A549 (cell line): ENCODE results near the gene PIGS. TPM values are rescaled to one million over a fixed set of nuclear protein-coding genes. Genes with fewer than 3 reads are reported as not detected.

ENCODE experiments used
- ATAC-seq, 2 experiments: fragments of 200-7000 bp in 1 of 2; fragments of >200 bp in 1 of 2; cut with Nextera tagmentation in 1 of 2; cut with Tn5 transposase in 1 of 2; 3 replicates each; pipeline versions ENCODE4 v1.8.0 to v1.9.1; 2018 to 2020; ENCODE audit warnings: mild to moderate bottlenecking in 1 of 2, moderate library complexity in 1 of 2
- CTCF ChIA-PET: fragments of 300-600 bp; sonication (Branson Sonifier 250); formaldehyde crosslinking; extraction: SDS; loops from one replicate; lab custom pipeline; 2021; ENCODE audit warnings: antibody characterized with exemption, inconsistent platforms; lab: Yijun Ruan, JAX
- POLR2A ChIA-PET: fragments of 350-600 bp; formaldehyde crosslinking; extraction: SDS; loops from one replicate; lab custom pipeline; 2021; ENCODE audit warnings: antibody characterized with exemption, inconsistent platforms; lab: Yijun Ruan, JAX
- DNase-seq, 2 experiments: peaks; one replicate each; pipeline versions ENCODE4 v3.0.0 to v3.0.0-alpha.2; 2011 to 2016; ENCODE audit warnings: low read depth in 1 of 2, low spot score in 1 of 2
- FAIRE-seq: peaks from 2 replicates; lab custom pipeline; 2011; peaks lifted over from hg19 to GRCh38; lab: Jason Lieb, UNC
- H3K27ac ChIP-seq, 2 experiments: fragments of >200 bp; sonication (Bioruptor Twin); formaldehyde crosslinking; 3 replicates each; pipeline ENCODE4 v1.5.1; 2016 to 2017
- H3K4me1 ChIP-seq: fragments of >200 bp; sonication (Bioruptor Twin); formaldehyde crosslinking; 3 replicates; pipeline ENCODE4 v1.6.1; 2016
- H3K4me2 ChIP-seq: fragments of >200 bp; sonication (Bioruptor Twin); formaldehyde crosslinking; 3 replicates; pipeline ENCODE4 v1.6.1; 2016
- H3K4me3 ChIP-seq: fragments of >200 bp; sonication (Bioruptor Twin); formaldehyde crosslinking; 3 replicates; pipeline ENCODE4 v1.5.1; 2016
- H3K9me3 ChIP-seq: fragments of >200 bp; sonication (Bioruptor Twin); formaldehyde crosslinking; 3 replicates; pipeline ENCODE4 v1.6.1; 2016
- ATOH8 ChIP-seq: fragments of 250-450 bp; sonication (Bioruptor Pico); IDR thresholded peaks from 2 replicates; pipeline ENCODE4 v1.5.0; 2020; ENCODE audit warnings: low read depth, mild to moderate bottlenecking, moderate library complexity
- CEBPB ChIP-seq, 2 experiments: fragments of >200 bp in 1 of 2; sonication (Bioruptor Twin) in 1 of 2; formaldehyde crosslinking in 1 of 2; IDR thresholded peaks; 2 replicates each; pipeline ENCODE4 v1.6.1; 2012 to 2016
- CHD2 ChIP-seq: fragments of 150-350 bp; IDR thresholded peaks from 2 replicates; pipeline ENCODE4 v1.6.1; 2014; ENCODE audit warnings: low read length; ENCODE audit not compliant: partially characterized antibody
- CHD4 ChIP-seq: fragments of 200-600 bp; sonication (generic); IDR thresholded peaks from 2 replicates; pipeline ENCODE4 v1.6.1; 2016; ENCODE audit warnings: antibody characterized with exemption, mild to moderate bottlenecking, borderline replicate concordance
- EHMT2 ChIP-seq: fragments of 200-600 bp; sonication (generic); IDR thresholded peaks from 2 replicates; pipeline ENCODE4 v1.6.1; 2016; ENCODE audit warnings: antibody characterized with exemption, low read depth, mild to moderate bottlenecking, moderate library complexity
- ESRRA ChIP-seq: fragments of 150-350 bp; IDR thresholded peaks from 2 replicates; pipeline ENCODE4 v1.6.1; 2014; ENCODE audit warnings: mild to moderate bottlenecking, low read length, borderline replicate concordance
- FOXS1 ChIP-seq: fragments of 250-450 bp; sonication (Bioruptor Pico); IDR thresholded peaks from 2 replicates; pipeline ENCODE4 v1.5.0; 2020; ENCODE audit warnings: mild to moderate bottlenecking, moderate library complexity
- GATA3 ChIP-seq: IDR thresholded peaks from 2 replicates; pipeline ENCODE4 v1.6.1; 2012; ENCODE audit warnings: borderline replicate concordance
- HDAC2 ChIP-seq: fragments of 200-600 bp; sonication (generic); IDR thresholded peaks from 2 replicates; pipeline ENCODE4 v1.6.1; 2016
- JUN ChIP-seq, 2 experiments: fragments of >200 bp; sonication (Bioruptor Twin); formaldehyde crosslinking; IDR thresholded peaks; 2 replicates in 1 of 2; 3 replicates in 1 of 2; pipeline ENCODE4 v1.6.1; 2016 to 2017
- KDM1A ChIP-seq: fragments of 200-600 bp; sonication (generic); IDR thresholded peaks from 2 replicates; pipeline ENCODE4 v1.6.1; 2016; ENCODE audit warnings: low read depth, mild to moderate bottlenecking
- KDM5A ChIP-seq: fragments of 200-600 bp; sonication (generic); IDR thresholded peaks from 2 replicates; pipeline ENCODE4 v1.6.1; 2016; ENCODE audit warnings: antibody characterized with exemption, mild to moderate bottlenecking
- MAFK ChIP-seq: fragments of 450-650 bp; IDR thresholded peaks from 2 replicates; pipeline ENCODE4 v1.6.1; 2014; ENCODE audit not compliant: partially characterized antibody
- NPAS2 ChIP-seq: fragments of 250-450 bp; sonication (Bioruptor Pico); IDR thresholded peaks from 2 replicates; pipeline ENCODE4 v1.8.0; 2022; ENCODE audit warnings: mild to moderate bottlenecking, moderate library complexity, borderline replicate concordance
- POLR2A ChIP-seq: IDR thresholded peaks from 2 replicates; pipeline ENCODE4 v1.6.1; 2012; ENCODE audit warnings: mild to moderate bottlenecking, low read length
- RNF2 ChIP-seq: fragments of 200-600 bp; sonication (generic); IDR thresholded peaks from 2 replicates; pipeline ENCODE4 v1.6.1; 2016; ENCODE audit warnings: low read depth, mild to moderate bottlenecking, antibody characterized with exemption, moderate library complexity, borderline replicate concordance
- ZFP36 ChIP-seq: fragments of 450-650 bp; IDR thresholded peaks from 2 replicates; pipeline ENCODE4 v1.6.1; 2014; ENCODE audit warnings: borderline replicate concordance; ENCODE audit not compliant: partially characterized antibody
- ZNF302 ChIP-seq: fragments of 250-450 bp; sonication (Bioruptor Pico); IDR thresholded peaks from 2 replicates; pipeline ENCODE4 v1.9.0; 2021; ENCODE audit warnings: inconsistent platforms, mild to moderate bottlenecking, moderate library complexity
- WGBS: methylation state at CpG from one replicate; pipeline ENCODE4 v1.1.6; 2017; ENCODE audit errors: missing lambda C conversion rate; 5-methylcytosine and 5-hydroxymethylcytosine counted together
- polyA plus RNA-seq, 4 experiments: library from polyadenylated mRNA; depleted of rRNA in 3 of 4; stranded (reverse); fragments of >200 nt; fragmentation: RNase III in 1 of 4; extraction: RNeasy Plus Mini Kit Qiagen cat#74134 plus additional on column Dnase treatment in 1 of 4; gene quantifications; 2 replicates in 3 of 4; 3 replicates in 1 of 4; pipeline ENCODE4 v1.2.3, GENCODE V29; 2011 to 2017
- TF ChIP-seq, protein P1 (sequence below): fragments of 150-350 bp; IDR thresholded peaks from 2 replicates; pipeline ENCODE4 v1.6.1; 2014; ENCODE audit warnings: low read depth, mild to moderate bottlenecking, low read length

The PIGS gene
- polyA plus RNA-seq, 2 of the 4 experiments (the other 2 are of a cell fraction), result 50.0 to 53.2 TPM

- POLR2A ChIA-PET, result no interaction called here
- no peak for FAIRE-seq
Observed at GRCh38 chr17:28530926-28531325, 40.4 kb downstream of the PIGS start.

GRCh38 chr17:28530250-28530649 lies 41.1 kb downstream of the PIGS start:
- FAIRE-seq (no peak), ATAC-seq (no peak), DNase-seq (no peak)
- Histone ChIP-seq H3K9me3 (no peaks in the 10 kb centered on the region), H3K4me1 (peaks cover 23% of the 10 kb centered on the region), H3K4me3 (no peak overlapping the region), H3K4me2 (no peak overlapping the region), H3K27ac (no peak overlapping the region)
- CTCF ChIA-PET, result interaction anchor here (1.4 to 15.1 kb wide), 3 partner anchors 10 to 27 kb away, joined by 4 to 143 read pairs (median 17); no protein-coding TSS in a partner anchor
- WGBS, result 83% methylated on average over 4 of the region's 4 CpGs
- TF ChIP-seq ZFP36 (peak; percentile 60), HDAC2 (no peak), KDM5A (no peak), MAFK (no peak), ATOH8 (CRISPR knock-in tag) (no peak), ZNF302 (no peak), FOXS1 (CRISPR knock-in tag) (no peak)
- TF ChIP-seq, protein P1, sequence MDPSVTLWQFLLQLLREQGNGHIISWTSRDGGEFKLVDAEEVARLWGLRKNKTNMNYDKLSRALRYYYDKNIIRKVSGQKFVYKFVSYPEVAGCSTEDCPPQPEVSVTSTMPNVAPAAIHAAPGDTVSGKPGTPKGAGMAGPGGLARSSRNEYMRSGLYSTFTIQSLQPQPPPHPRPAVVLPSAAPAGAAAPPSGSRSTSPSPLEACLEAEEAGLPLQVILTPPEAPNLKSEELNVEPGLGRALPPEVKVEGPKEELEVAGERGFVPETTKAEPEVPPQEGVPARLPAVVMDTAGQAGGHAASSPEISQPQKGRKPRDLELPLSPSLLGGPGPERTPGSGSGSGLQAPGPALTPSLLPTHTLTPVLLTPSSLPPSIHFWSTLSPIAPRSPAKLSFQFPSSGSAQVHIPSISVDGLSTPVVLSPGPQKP, result no peak
- POLR2A ChIA-PET, result no interaction called here

More at GRCh38 chr17:28530926-28531325, 40.4 kb downstream of the PIGS start:
- CTCF ChIA-PET, result interaction anchor here (1.2 to 15.1 kb wide), 5 partner anchors 10 to 32 kb away, joined by 3 to 317 read pairs (median 4); partner anchors contain the start of genes FOXN1 and UNC119
- Histone ChIP-seq H3K4me3 (no peak overlapping the region), H3K4me1 (peaks cover 21% of the 10 kb centered on the region), H3K9me3 (no peaks in the 10 kb centered on the region), H3K4me2 (no peak overlapping the region), H3K27ac (no peak overlapping the region)
- DNase-seq (no peak), ATAC-seq (no peak)
- TF ChIP-seq GATA3, result no peak
- no peak for TF ChIP-seq MAFK
- no peak for TF ChIP-seq CEBPB (IDR thresholded peaks at IDR 0.05)
- no peak for TF ChIP-seq EHMT2
- peak; percentile 51 for TF ChIP-seq ZFP36
- 61% methylated on average over 7 of the region's 7 CpGs for WGBS

DNA sequence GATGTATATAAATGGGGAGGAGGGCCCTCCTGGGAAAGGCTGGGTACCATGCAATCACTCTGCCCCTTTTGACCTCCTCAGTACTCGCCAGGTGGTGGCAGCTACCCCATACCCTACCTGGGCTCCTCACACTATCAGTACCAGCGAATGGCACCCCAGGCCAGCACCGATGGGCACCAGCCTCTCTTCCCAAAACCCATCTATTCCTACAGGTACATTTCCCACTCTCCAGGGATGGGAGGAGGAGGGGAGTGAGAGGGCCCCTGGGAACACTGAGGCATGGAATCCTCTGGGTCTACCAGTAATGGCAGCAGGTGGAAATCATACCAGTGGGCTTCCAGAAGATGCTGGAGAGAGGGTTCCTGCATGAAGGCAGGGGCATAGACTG lies 42.3 kb downstream of the PIGS start:
- Histone ChIP-seq H3K4me2 (no peak overlapping the region), H3K4me1 (peaks cover 31% of the 10 kb centered on the region), H3K9me3 (no peaks in the 10 kb centered on the region), H3K4me3 (no peak overlapping the region), H3K27ac (no peak overlapping the region)
- POLR2A ChIA-PET, result no interaction called here
- TF ChIP-seq KDM1A (no peak), NPAS2 (no peak), CHD4 (no peak), EHMT2 (no peak), ESRRA (no peak), CHD2 (no peak), JUN (IDR thresholded peaks at IDR 0.05) (no peak), POLR2A (no peak), RNF2 (no peak)
- 78% methylated on average over 3 of the region's 3 CpGs for WGBS
- no peak for DNase-seq
- no peak for FAIRE-seq
- no peak for ATAC-seq
- CTCF ChIA-PET, result interaction anchor here (0.7 to 15.1 kb wide), 8 partner anchors 8 to 112 kb away, joined by 3 to 143 read pairs (median 6); no protein-coding TSS in a partner anchor
